Epithelial cell of proximal tubule (primary cell): ENCODE data around the gene POU6F1. TPM values are rescaled to one million over a fixed set of nuclear protein-coding genes. Genes with fewer than 3 reads are reported as not detected.
A peak's percentile ranks its signal among the peaks of the same experiment; 100 is the strongest.
"Not testable (repeated sequence)": the region's sequence is repeated elsewhere in the genome, so short reads cannot be mapped to it uniquely, and the experiment has no call there.

Experiments used
- DNase-seq: peaks from one replicate; pipeline ENCODE4 v3.0.0-alpha.2; 2011; ENCODE audit warnings: low read depth
- H3K4me3 ChIP-seq: 2 replicates; pipeline ENCODE4 v1.5.1; 2011; ENCODE audit warnings: low read depth, mild to moderate bottlenecking, low read length
- total RNA-seq: library from RNA; depleted of rRNA; stranded (reverse); fragments of >200 nt; gene quantifications from 2 replicates; pipeline ENCODE4 v1.2.3, GENCODE V29; 2015
- TF ChIP-seq, protein P1 (sequence below): conservative IDR thresholded peaks from 2 replicates; pipeline ENCODE4 v1.5.1; 2012; ENCODE audit warnings: low read depth, mild to moderate bottlenecking, low read length

POU6F1 gene
- 4.6 and 9.2 TPM in 2 replicates for total RNA-seq

- no peak for DNase-seq
- TF ChIP-seq, protein P1, sequence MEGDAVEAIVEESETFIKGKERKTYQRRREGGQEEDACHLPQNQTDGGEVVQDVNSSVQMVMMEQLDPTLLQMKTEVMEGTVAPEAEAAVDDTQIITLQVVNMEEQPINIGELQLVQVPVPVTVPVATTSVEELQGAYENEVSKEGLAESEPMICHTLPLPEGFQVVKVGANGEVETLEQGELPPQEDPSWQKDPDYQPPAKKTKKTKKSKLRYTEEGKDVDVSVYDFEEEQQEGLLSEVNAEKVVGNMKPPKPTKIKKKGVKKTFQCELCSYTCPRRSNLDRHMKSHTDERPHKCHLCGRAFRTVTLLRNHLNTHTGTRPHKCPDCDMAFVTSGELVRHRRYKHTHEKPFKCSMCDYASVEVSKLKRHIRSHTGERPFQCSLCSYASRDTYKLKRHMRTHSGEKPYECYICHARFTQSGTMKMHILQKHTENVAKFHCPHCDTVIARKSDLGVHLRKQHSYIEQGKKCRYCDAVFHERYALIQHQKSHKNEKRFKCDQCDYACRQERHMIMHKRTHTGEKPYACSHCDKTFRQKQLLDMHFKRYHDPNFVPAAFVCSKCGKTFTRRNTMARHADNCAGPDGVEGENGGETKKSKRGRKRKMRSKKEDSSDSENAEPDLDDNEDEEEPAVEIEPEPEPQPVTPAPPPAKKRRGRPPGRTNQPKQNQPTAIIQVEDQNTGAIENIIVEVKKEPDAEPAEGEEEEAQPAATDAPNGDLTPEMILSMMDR: peak; percentile 50
- peak within 1 kb of the TSS; percentile 65 for H3K4me3 ChIP-seq
Observed at GRCh38 chr12:51217968-51218606, at the start of gene POU6F1. Gene POU6F1 (minus strand): TSS chr12:51218062. CDS start chr12:51206836, 11,226 bp downstream.

GRCh38 chr12:51265024-51265423, 47.2 kb upstream of the POU6F1 start:
- TF ChIP-seq, protein P1: no peak
- H3K4me3 ChIP-seq: no peak overlapping the region
- no peak for DNase-seq

- no peak overlapping the region for H3K4me3 ChIP-seq
- TF ChIP-seq, protein P1: no peak
- DNase-seq: no peak
Observed at GRCh38 chr12:51264297-51264696, 46.4 kb upstream of the POU6F1 start.

DNA sequence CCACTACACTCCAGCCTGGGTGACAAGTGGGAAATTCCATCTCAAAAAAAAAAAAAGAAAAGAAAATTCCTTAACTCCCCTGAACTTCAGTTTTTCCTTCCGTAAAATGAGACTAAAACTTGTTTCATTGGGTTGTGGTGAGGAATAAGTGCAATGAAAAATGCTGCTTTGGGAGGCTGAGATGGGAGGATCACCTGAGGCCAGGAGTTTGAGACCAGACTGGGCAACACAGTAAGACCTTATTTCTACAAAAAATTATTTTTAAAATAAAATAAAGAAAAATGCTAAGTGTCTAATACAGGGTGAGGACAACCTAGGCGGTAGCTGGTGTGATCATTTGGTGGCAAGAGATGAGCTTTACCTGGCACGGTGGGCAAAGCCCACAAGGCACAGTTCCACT, 45.5 kb upstream of the POU6F1 start:
- H3K4me3 ChIP-seq: no peak overlapping the region
- TF ChIP-seq, protein P1: no peak
- DNase-seq: no peak

DNA sequence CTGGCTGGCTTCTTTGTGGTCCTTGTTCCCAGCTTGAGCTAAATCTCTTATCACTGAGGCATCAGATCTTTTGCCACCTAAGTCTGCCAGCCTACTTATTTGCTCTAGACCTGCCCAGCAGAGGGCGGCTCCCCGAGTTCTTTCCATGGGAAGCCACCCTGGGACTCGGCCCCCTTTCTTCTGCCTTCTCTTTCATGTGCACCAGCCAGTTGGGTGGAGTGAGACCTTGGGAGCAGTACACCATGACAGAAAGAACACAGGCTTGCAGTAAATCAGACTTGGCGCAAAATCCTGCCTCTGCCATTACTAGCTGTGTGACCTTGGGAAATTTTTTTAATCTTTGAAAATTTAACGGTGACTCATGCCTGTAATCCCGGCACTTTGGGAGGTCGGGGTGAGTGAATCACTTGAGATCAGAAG, 44.9 kb upstream of the POU6F1 start:
- TF ChIP-seq, protein P1: peak; percentile 57
- DNase-seq: peak; percentile 50
- H3K4me3 ChIP-seq: no peak overlapping the region

DNA sequence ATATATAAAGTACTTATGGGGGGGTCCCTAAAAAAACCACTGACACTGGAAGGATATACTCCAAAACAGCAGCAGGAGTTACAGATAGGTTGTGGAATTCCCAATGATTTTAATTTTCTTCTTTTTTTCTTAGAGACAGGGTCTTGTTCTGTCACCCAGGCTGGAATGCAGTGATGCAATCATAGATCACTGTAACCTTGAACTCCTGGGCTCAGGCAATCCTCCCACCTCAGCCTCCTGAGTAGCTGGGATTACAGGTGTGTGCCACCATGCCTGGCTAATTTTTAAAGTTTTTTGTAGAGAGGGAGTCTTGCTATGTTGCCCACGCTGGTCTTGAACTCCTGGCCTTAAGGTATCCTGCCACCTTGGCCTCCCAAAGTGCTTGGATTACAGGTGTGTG, 41.7 kb upstream of the POU6F1 start:
- DNase-seq, H3K4me3 ChIP-seq: not testable (repeated sequence)

DNA sequence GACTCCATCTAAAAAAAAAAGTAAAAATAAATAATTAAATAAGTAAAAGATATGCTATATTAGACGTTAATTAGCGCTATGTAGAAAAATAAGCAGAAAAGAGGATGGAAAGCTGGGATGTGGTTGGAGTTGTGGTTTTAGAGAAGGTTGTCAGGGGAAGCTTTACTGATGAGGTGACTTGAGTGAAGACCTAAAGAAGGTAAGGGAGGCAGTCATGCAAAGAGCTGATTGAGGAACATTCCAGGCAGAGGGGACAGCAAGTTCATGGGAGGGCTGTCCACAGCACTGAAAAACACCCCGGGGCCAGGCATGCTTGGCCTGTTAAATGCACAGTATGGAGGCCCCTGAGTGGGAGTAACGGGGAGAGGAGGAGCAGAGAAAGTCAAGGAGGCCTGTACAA, 36.7 kb upstream of the POU6F1 start:
- DNase-seq: no peak
- H3K4me3 ChIP-seq: no peak overlapping the region
- TF ChIP-seq, protein P1: no peak
